ENCODE results near the gene GPR141.

The GPR141 gene

DNA sequence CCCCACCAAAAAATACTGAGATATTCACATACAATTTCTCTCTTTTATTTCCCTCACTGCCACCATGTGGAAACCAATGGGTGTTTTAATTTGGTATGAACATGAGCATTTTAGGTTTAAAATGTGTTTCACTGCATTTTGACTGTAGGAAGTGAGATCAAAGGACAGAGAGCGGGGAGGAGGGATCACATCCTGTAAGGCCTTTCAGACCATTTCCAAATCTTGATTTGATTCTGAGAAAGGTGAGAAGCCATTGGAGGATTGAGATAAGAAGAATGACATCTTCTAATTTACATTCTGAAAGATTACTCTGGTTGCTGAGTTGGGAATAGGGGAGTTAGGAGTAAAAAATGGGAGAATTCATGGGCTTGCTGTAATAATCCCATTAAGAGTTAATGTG lies 42.5 kb downstream of the GPR141 start:
- DNase-seq (ENCODE audit: low read depth, low spot score): no peak
- TF ChIP-seq, protein P1, sequence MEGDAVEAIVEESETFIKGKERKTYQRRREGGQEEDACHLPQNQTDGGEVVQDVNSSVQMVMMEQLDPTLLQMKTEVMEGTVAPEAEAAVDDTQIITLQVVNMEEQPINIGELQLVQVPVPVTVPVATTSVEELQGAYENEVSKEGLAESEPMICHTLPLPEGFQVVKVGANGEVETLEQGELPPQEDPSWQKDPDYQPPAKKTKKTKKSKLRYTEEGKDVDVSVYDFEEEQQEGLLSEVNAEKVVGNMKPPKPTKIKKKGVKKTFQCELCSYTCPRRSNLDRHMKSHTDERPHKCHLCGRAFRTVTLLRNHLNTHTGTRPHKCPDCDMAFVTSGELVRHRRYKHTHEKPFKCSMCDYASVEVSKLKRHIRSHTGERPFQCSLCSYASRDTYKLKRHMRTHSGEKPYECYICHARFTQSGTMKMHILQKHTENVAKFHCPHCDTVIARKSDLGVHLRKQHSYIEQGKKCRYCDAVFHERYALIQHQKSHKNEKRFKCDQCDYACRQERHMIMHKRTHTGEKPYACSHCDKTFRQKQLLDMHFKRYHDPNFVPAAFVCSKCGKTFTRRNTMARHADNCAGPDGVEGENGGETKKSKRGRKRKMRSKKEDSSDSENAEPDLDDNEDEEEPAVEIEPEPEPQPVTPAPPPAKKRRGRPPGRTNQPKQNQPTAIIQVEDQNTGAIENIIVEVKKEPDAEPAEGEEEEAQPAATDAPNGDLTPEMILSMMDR (IDR thresholded peaks at IDR 0.05; ENCODE audit: insufficient read depth, low read length, missing control alignments): no peak
- H3K4me3 ChIP-seq (ENCODE audit: low read depth, low read length): no peak overlapping the region
- CTCF ChIA-PET: no interaction called here
- POLR2A ChIA-PET: no interaction called here

DNA sequence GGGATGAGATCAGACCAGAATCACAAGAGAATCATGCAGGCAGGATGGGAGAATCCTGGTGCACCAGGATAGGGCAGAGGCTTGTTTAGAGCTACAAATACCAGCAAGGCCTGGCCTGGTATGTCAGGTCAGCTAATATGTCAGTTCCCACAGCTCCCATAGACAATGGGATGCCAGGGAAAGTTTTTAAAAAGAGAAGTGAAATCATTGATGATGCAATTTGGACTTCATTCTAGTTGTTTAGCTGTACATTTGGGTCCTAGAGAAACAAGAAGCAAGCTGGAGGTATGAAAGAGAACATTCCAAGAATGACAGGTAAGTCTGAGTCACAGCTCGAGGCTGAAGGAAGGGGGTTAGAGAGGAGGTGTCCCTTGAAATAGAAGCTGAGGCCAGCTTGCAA lies 45.2 kb downstream of the GPR141 start:
- POLR2A ChIA-PET: no interaction called here
- TF ChIP-seq, protein P1 (IDR thresholded peaks at IDR 0.05; ENCODE audit: insufficient read depth, low read length, missing control alignments): no peak
- DNase-seq (ENCODE audit: low read depth, low spot score): no peak
- CTCF ChIA-PET: no interaction called here
- no peak overlapping the region for H3K4me3 ChIP-seq (ENCODE audit: low read depth, low read length)

DNA sequence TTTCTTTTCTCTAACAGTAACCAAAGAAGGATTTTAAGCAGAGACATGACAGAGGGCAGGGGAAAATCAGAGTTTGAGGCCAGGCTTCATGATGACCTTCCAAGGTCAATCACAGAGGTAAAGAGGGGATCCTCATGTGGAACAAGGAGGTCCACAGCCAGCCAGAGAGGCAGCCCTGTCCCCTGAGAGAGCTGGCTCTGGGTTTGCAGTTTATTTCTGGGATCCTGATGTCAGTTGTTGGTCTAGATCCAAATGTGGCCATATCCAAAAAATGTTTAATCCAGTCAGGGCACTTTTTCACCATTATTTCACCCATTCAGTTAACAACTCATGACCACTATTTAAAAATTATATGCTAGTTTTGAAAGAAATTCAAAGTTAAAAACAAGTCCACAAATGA lies 45.6 kb downstream of the GPR141 start:
- no peak for DNase-seq (ENCODE audit: low read depth, low spot score)
- ChIA-PET CTCF (no interaction called here), POLR2A (no interaction called here)
- TF ChIP-seq, protein P1 (IDR thresholded peaks at IDR 0.05; ENCODE audit: insufficient read depth, low read length, missing control alignments): no peak
- no peak overlapping the region for H3K4me3 ChIP-seq (ENCODE audit: low read depth, low read length)

DNA sequence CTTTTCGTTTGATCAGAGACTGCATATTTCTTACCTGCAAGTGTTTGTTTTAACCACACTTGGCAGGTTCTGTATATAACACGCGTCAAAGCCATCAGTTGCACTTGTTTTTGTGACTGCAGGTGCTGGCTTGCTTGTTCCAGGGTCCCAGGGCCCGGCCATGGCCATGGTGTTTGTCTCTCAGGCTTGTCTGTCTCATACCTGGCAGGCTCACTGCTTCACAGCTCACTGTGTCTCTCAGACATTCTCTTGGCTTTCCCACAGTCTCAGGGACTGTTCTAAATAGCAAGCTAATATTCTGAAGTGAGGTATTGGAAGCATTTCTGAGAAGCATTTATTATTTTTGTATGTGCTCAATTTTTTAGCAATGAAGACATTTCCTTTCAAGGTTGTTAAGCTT lies 46.9 kb downstream of the GPR141 start:
- CTCF ChIA-PET: no interaction called here
- no peak overlapping the region for H3K4me3 ChIP-seq (ENCODE audit: low read depth, low read length)
- DNase-seq (ENCODE audit: low read depth, low spot score): no peak
- POLR2A ChIA-PET: no interaction called here
- TF ChIP-seq, protein P1 (IDR thresholded peaks at IDR 0.05; ENCODE audit: insufficient read depth, low read length, missing control alignments): no peak

DNA sequence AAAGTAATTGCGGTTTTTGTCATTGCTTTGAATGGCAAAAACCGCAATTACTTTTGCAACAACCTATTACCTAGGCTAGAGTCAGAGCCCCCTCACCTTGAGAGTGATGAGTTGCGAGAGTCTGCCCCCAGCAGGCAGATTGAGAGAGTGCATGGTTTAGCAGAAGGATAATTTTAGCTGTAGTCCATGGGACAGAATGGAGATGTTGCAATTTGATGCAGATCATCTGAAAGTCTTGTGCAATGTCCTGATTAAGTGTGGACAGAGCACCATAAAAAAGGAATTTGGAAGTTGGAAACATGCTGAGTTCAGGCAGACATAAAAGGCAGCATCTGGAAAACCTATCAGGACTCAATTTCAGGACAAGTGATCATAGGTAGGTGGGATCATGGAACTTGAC lies 48.7 kb downstream of the GPR141 start:
- ChIA-PET POLR2A (no interaction called here), CTCF (no interaction called here)
- no peak overlapping the region for H3K4me3 ChIP-seq (ENCODE audit: low read depth, low read length)
- TF ChIP-seq, protein P1 (IDR thresholded peaks at IDR 0.05; ENCODE audit: insufficient read depth, low read length, missing control alignments): no peak
- DNase-seq (ENCODE audit: low read depth, low spot score): no peak

DNA sequence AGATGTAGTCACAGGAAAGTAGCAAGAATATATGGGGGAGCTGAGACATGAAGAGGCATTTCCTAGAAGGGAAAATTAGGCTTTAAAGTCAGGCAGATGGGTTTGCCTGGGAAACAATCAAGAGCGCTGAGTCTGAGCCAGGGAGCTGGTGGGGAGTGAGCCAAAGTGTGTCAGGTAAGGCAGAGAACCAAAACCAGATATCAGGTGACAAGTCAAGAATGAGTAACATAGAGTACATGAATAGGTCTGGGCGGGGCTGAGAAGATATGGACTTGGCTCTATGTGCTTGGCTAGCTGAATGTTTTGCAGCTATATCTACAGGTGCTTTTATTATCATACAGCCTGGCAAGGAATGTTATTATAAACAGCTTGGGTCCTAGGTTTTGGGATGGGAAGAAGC lies 49.3 kb downstream of the GPR141 start:
- ChIA-PET POLR2A (no interaction called here), CTCF (no interaction called here)
- TF ChIP-seq, protein P1 (IDR thresholded peaks at IDR 0.05; ENCODE audit: insufficient read depth, low read length, missing control alignments): no peak
- H3K4me3 ChIP-seq (ENCODE audit: low read depth, low read length): no peak overlapping the region
- DNase-seq (ENCODE audit: low read depth, low spot score): no peak
